GM12878 (cell line): Measurements from ENCODE around the gene PSMD8.

Experiments
- SIN3A ChIP-seq: IDR thresholded peaks from 2 replicates; pipeline ENCODE4 v1.6.1; 2012; ENCODE audit warnings: low read depth, low read length, improper control_type of control experiment
- TF ChIP-seq, protein P1 (sequence below), 3 experiments: IDR thresholded peaks in 2 of 3; conservative IDR thresholded peaks in 1 of 3; 2 replicates each; pipeline ENCODE4 v1.5.1; 2011; ENCODE audit warnings: low read depth in 3 of 3, low read length in 3 of 3, mild to moderate bottlenecking in 3 of 3, control low read depth in 2 of 3, moderate library complexity in 2 of 3, inconsistent platforms in 1 of 3, mixed read lengths in 1 of 3; ENCODE audit not compliant: control insufficient read depth in 2 of 3, insufficient read depth in 1 of 3; ENCODE audit errors: extremely low read depth in 1 of 3

DNA sequence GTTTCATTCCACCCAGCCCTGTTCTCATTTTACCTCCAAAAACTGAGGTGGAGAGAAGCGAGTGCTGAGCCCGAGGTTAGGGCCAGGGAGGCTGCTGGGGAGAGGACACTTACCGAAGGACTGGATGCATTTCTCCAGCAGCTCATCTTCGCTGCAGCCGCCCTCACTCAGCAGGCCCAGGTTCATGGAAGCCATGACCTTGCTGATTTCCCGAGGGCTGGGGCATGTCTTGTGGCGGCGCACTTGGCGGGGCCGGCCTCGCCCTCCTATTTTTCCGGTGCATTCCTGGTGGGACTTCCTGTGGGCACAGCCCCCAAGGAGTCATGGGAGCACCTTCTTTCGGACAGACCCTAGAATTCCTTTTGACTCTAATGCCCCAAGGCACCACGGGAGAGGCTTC, 47.5 kb downstream of the PSMD8 start:
- no peak for TF ChIP-seq SIN3A
- TF ChIP-seq, protein P1, sequence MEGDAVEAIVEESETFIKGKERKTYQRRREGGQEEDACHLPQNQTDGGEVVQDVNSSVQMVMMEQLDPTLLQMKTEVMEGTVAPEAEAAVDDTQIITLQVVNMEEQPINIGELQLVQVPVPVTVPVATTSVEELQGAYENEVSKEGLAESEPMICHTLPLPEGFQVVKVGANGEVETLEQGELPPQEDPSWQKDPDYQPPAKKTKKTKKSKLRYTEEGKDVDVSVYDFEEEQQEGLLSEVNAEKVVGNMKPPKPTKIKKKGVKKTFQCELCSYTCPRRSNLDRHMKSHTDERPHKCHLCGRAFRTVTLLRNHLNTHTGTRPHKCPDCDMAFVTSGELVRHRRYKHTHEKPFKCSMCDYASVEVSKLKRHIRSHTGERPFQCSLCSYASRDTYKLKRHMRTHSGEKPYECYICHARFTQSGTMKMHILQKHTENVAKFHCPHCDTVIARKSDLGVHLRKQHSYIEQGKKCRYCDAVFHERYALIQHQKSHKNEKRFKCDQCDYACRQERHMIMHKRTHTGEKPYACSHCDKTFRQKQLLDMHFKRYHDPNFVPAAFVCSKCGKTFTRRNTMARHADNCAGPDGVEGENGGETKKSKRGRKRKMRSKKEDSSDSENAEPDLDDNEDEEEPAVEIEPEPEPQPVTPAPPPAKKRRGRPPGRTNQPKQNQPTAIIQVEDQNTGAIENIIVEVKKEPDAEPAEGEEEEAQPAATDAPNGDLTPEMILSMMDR (IDR thresholded peaks at IDR 0.05 in 2 of 3, conservative IDR thresholded peaks at IDR 0.05 in 1 of 3; ENCODE audit: control insufficient read depth in 2 of 3, extremely low read depth in 1 of 3, insufficient read depth in 1 of 3, low read depth in 3 of 3, low read length in 3 of 3) = no peak
